K562 (cell line): ENCODE results near the gene AKIRIN1. TPM values are rescaled to one million over a fixed set of nuclear protein-coding genes. Genes with fewer than 3 reads are reported as not detected.
A peak's percentile ranks its signal among the peaks of the same experiment; 100 is the strongest.

Experiments
- CCAR2 ChIP-seq: fragments of 200-400 bp; formaldehyde crosslinking; IDR thresholded peaks from 2 replicates; pipeline ENCODE4 v1.6.1; 2017; ENCODE audit warnings: mild to moderate bottlenecking, low read depth, low read length
- CEBPG ChIP-seq, 3 experiments: fragments of 200-800 bp in 1 of 3; sonication (Bioruptor generic) in 1 of 3; sonication (generic) in 1 of 3; formaldehyde crosslinking in 1 of 3; IDR thresholded peaks in 2 of 3; conservative IDR thresholded peaks in 1 of 3; 2 replicates each; pipeline versions ENCODE4 v1.6.1 to v1.8.0; 2016 to 2022; ENCODE audit warnings: missing compliant biosample characterization in 2 of 3, missing genetic modification characterization in 2 of 3, mild to moderate bottlenecking in 1 of 3, missing genetic modification reagents in 1 of 3
- FOXK1 ChIP-seq: sonication (generic); formaldehyde crosslinking; IDR thresholded peaks from 2 replicates; pipeline ENCODE4 v1.8.0; 2022; ENCODE audit warnings: missing genetic modification reagents, mild to moderate bottlenecking, borderline replicate concordance
- HDAC1 ChIP-seq, 2 experiments: fragments of 450-650 bp; IDR thresholded peaks; 2 replicates each; pipeline ENCODE4 v1.6.1; 2016 to 2017; ENCODE audit warnings: inconsistent platforms in 1 of 2, mild to moderate bottlenecking in 1 of 2, moderate library complexity in 1 of 2
- HDAC8 ChIP-seq: fragments of 450-650 bp; IDR thresholded peaks from 2 replicates; pipeline ENCODE4 v1.6.1; 2016; ENCODE audit warnings: mild to moderate bottlenecking, missing genetic modification characterization, moderate library complexity, missing compliant biosample characterization
- HEY1 ChIP-seq: fragments of 250-450 bp; sonication (Bioruptor Pico); IDR thresholded peaks from 2 replicates; pipeline ENCODE4 v1.5.0; 2020; ENCODE audit warnings: mild to moderate bottlenecking, moderate library complexity, borderline replicate concordance
- LARP7 ChIP-seq: fragments of 450-650 bp; IDR thresholded peaks from 2 replicates; pipeline ENCODE4 v1.6.1; 2016
- MYBL2 ChIP-seq, 2 experiments: fragments of 450-650 bp in 1 of 2; sonication (generic) in 1 of 2; formaldehyde crosslinking in 1 of 2; IDR thresholded peaks; 2 replicates each; pipeline versions ENCODE4 v1.6.1 to v1.8.1; 2017 to 2022; ENCODE audit warnings: borderline replicate concordance in 1 of 2, inconsistent platforms in 1 of 2, low read depth in 1 of 2, mild to moderate bottlenecking in 1 of 2, missing genetic modification reagents in 1 of 2, moderate library complexity in 1 of 2
- NKRF ChIP-seq: fragments of 450-650 bp; IDR thresholded peaks from 2 replicates; pipeline ENCODE4 v1.6.1; 2016; ENCODE audit warnings: borderline replicate concordance
- POLR2A ChIP-seq: fragments of 450-650 bp; conservative IDR thresholded peaks from 2 replicates; pipeline ENCODE4 v1.6.1; 2016
- SMAD2 ChIP-seq: fragments of 150-350 bp; IDR thresholded peaks from 2 replicates; pipeline ENCODE4 v1.6.1; 2014; ENCODE audit warnings: low read depth, mild to moderate bottlenecking, low read length
- SMARCE1 ChIP-seq: fragments of 450-650 bp; IDR thresholded peaks from 2 replicates; pipeline ENCODE4 v1.7.1; 2016; ENCODE audit warnings: mild to moderate bottlenecking
- SNAPC5 ChIP-seq: fragments of 250-450 bp; sonication (Bioruptor Pico); IDR thresholded peaks from 2 replicates; pipeline ENCODE4 v1.8.0; 2021; ENCODE audit warnings: moderate library complexity, mild to moderate bottlenecking, inconsistent platforms
- SPI1 ChIP-seq: IDR thresholded peaks from 2 replicates; pipeline ENCODE4 v1.6.1; 2011; ENCODE audit warnings: low read depth, low read length, control low read depth, borderline replicate concordance
- SRSF1 ChIP-seq: fragments of 200-400 bp; formaldehyde crosslinking; IDR thresholded peaks from 2 replicates; pipeline ENCODE4 v1.6.1; 2017; ENCODE audit warnings: mild to moderate bottlenecking, low read depth, low read length, moderate library complexity
- TAF9B ChIP-seq: fragments of 450-650 bp; IDR thresholded peaks from 2 replicates; pipeline ENCODE4 v1.6.1; 2018; ENCODE audit warnings: mild to moderate bottlenecking; ENCODE audit not compliant: partially characterized antibody
- TCFL5 ChIP-seq: fragments of 250-450 bp; sonication (Bioruptor Pico); conservative IDR thresholded peaks from 2 replicates; pipeline ENCODE4 v1.6.1; 2021; ENCODE audit warnings: mild to moderate bottlenecking, moderate library complexity, matching md5 sums
- TEAD4 ChIP-seq, 2 experiments: sonication (generic) in 1 of 2; formaldehyde crosslinking in 1 of 2; IDR thresholded peaks; 2 replicates each; pipeline versions ENCODE4 v1.6.1 to v1.8.0; 2012 to 2022; ENCODE audit warnings: borderline replicate concordance in 1 of 2, inconsistent platforms in 1 of 2, low read length in 1 of 2, mild to moderate bottlenecking in 1 of 2, missing genetic modification reagents in 1 of 2
- TSC22D4 ChIP-seq: fragments of 450-650 bp; IDR thresholded peaks from 2 replicates; pipeline ENCODE4 v1.6.1; 2016; ENCODE audit warnings: missing genetic modification characterization, missing biosample characterization, control low read depth
- ZEB2 ChIP-seq: fragments of 450-650 bp; IDR thresholded peaks from 2 replicates; pipeline ENCODE4 v1.6.1; 2016
- ZNF253 ChIP-seq: fragments of 250-450 bp; sonication (Bioruptor Pico); conservative IDR thresholded peaks from 2 replicates; pipeline ENCODE4 v1.6.1; 2021; ENCODE audit warnings: mild to moderate bottlenecking
- ZNF280B ChIP-seq: fragments of 250-450 bp; sonication (Bioruptor Pico); IDR thresholded peaks from 2 replicates; pipeline ENCODE4 v1.5.1; 2021; ENCODE audit warnings: mild to moderate bottlenecking
- ZNF57 ChIP-seq: fragments of 450-650 bp; formaldehyde crosslinking; IDR thresholded peaks from 2 replicates; pipeline ENCODE4 v1.4.0; 2020; ENCODE audit warnings: mild to moderate bottlenecking, moderate library complexity
- polyA plus RNA-seq, 8 experiments: library from polyadenylated mRNA; depleted of rRNA in 4 of 8; stranded (reverse) in 5 of 8; unstranded in 3 of 8; fragments of >200 nt; fragmentation: Nextera tagmentation in 2 of 8; fragmentation: Illumina TruSeq in 1 of 8; extraction: Ambion mirVana in 2 of 8; extraction: Trizol in 1 of 8; gene quantifications; 2 replicates each; pipeline versions ENCODE4 v1.2.1 to v1.2.3, GENCODE V29; 2011 to 2014; ENCODE audit warnings: inconsistent platforms in 1 of 8, missing spikeins in 1 of 8
- total RNA-seq, 7 experiments: library from RNA; depleted of rRNA in 6 of 7; stranded (reverse); fragments of >200 nt in 6 of 7; fragmentation: Illumina TruSeq in 2 of 7; extraction: Trizol in 2 of 7; gene quantifications; 2 replicates each; pipeline versions ENCODE4 v1.2.1 to v1.2.3, GENCODE V29; 2011 to 2021; ENCODE audit warnings: low replicate concordance in 1 of 7

Gene AKIRIN1
- total and polyA plus RNA-seq, 9 of the 15 experiments (the other 6 are each of a cell fraction or from before 2014, with no cell fraction given), result 11.5 to 139 (median 83.4) TPM

- TF ChIP-seq NKRF, result peak; percentile 74
- no peak; the same call in 1 of the 2 replicates for TF ChIP-seq CEBPG (CRISPR knock-in tag; IDR thresholded peaks at IDR 0.05)
- 0 out of 4 replicates have a peak, but pooled peaks of 1 of the 2 experiments have one; percentile 39 for TF ChIP-seq CEBPG (tag; conservative IDR thresholded peaks at IDR 0.05 in 1 of 2, IDR thresholded peaks at IDR 0.05 in 1 of 2)
- no peak for TF ChIP-seq MYBL2 (IDR thresholded peaks at IDR 0.05; ENCODE audit: low read depth)
- TF ChIP-seq MYBL2 (CRISPR knock-in tag; IDR thresholded peaks at IDR 0.05; ENCODE audit: borderline replicate concordance), result no peak
- TF ChIP-seq HEY1 (CRISPR knock-in tag), result no peak
- no peak for TF ChIP-seq TCFL5 (CRISPR knock-in tag)
- TF ChIP-seq HDAC1 (IDR thresholded peaks at IDR 0.05), result peak in 1 of 2 experiments; percentile 54; a peak in 1 of 4 replicates
- no peak for TF ChIP-seq ZNF57 (CRISPR knock-in tag)
- peak; percentile 98 for TF ChIP-seq POLR2A
- no peak for TF ChIP-seq SNAPC5 (CRISPR knock-in tag)
- no peak; the same call in 1 of the 2 replicates for TF ChIP-seq LARP7
- no peak for TF ChIP-seq ZNF253 (CRISPR knock-in tag)
- TF ChIP-seq ZNF280B (CRISPR knock-in tag), result no peak
- TF ChIP-seq SRSF1, result no peak
- TF ChIP-seq TEAD4 (IDR thresholded peaks at IDR 0.05; ENCODE audit: low read length), result 0 out of 2 replicates have a peak, but pooled peaks have one; percentile 1
- no peak for TF ChIP-seq TEAD4 (CRISPR knock-in tag; IDR thresholded peaks at IDR 0.05; ENCODE audit: borderline replicate concordance)
- no peak for TF ChIP-seq HDAC8 (tag)
- TF ChIP-seq FOXK1 (CRISPR knock-in tag), result no peak; the same call in 1 of the 2 replicates
- peak; percentile 91 for TF ChIP-seq TAF9B
- no peak for TF ChIP-seq CCAR2
- no peak for TF ChIP-seq TSC22D4 (tag)
- no peak for TF ChIP-seq SMAD2
- TF ChIP-seq ZEB2, result 0 out of 2 replicates have a peak, but pooled peaks have one; percentile 66
- no peak for TF ChIP-seq SPI1
- TF ChIP-seq SMARCE1, result no peak; the same call in 1 of the 2 replicates
These were observed 35.2 kb downstream of the AKIRIN1 start, which contains the start of gene NDUFS5 (continued) for GRCh38 chr1:39026051-39026865.
